ENCODE measurements around the gene SLC22A4. TPM values are rescaled to one million over a fixed set of nuclear protein-coding genes. Genes with fewer than 3 reads are reported as not detected.

SLC22A4 gene
- total RNA-seq, 1 donor from 2014 or later, result 4.6 TPM

Other genes starting within 250 kb of the SLC22A4 start
- gene IL3, start 233.7 kb upstream of the SLC22A4 start, total RNA-seq (ENCODE audit: insufficient read depth, low replicate concordance), result not detected
- not detected for gene CSF2, start 220.6 kb upstream of the SLC22A4 start, total RNA-seq (ENCODE audit: insufficient read depth, low replicate concordance)
- gene P4HA2, start 66.5 kb upstream of the SLC22A4 start, total RNA-seq (ENCODE audit: insufficient read depth, low replicate concordance), result 151 TPM
- gene PDLIM4, start 36.7 kb upstream of the SLC22A4 start, total RNA-seq (ENCODE audit: insufficient read depth, low replicate concordance), result 47.9 TPM
- 6.0 TPM for gene SLC22A5, start 75.3 kb downstream of the SLC22A4 start, total RNA-seq (ENCODE audit: insufficient read depth, low replicate concordance)
- gene IRF1, start 196.4 kb downstream of the SLC22A4 start, total RNA-seq (ENCODE audit: insufficient read depth, low replicate concordance), result 13.7 TPM
- 7.7 TPM for gene IL5, start 249.1 kb downstream of the SLC22A4 start, total RNA-seq (ENCODE audit: insufficient read depth, low replicate concordance)

Data from umbilical cord (tissue), 1 donor.